ENCODE data around the gene RPS29.

DNA sequence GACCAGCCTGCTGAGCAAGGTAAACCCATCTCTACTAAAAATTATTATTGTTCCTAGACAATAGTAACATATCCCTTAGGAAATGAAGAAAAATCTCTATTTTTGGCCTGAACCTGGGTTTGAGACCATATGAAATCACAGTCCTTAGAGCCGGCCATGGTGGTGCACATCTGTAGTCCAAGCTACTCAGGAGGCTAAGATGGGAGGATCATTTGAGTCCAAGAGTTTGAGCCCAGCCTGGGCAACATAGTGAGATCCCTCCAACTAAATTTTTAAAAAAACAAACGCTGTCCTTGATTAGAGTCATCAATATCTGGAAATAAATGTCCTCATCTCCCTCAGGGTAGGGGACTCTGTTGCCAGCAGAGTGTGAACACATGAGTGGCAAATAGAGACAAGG, 34.6 kb downstream of the RPS29 start:
- TF ChIP-seq, protein P1, sequence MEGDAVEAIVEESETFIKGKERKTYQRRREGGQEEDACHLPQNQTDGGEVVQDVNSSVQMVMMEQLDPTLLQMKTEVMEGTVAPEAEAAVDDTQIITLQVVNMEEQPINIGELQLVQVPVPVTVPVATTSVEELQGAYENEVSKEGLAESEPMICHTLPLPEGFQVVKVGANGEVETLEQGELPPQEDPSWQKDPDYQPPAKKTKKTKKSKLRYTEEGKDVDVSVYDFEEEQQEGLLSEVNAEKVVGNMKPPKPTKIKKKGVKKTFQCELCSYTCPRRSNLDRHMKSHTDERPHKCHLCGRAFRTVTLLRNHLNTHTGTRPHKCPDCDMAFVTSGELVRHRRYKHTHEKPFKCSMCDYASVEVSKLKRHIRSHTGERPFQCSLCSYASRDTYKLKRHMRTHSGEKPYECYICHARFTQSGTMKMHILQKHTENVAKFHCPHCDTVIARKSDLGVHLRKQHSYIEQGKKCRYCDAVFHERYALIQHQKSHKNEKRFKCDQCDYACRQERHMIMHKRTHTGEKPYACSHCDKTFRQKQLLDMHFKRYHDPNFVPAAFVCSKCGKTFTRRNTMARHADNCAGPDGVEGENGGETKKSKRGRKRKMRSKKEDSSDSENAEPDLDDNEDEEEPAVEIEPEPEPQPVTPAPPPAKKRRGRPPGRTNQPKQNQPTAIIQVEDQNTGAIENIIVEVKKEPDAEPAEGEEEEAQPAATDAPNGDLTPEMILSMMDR (IDR thresholded peaks at IDR 0.05), result no peak
- no peak for TF ChIP-seq POLR2A (IDR thresholded peaks at IDR 0.05)
